Measurements from ENCODE around the gene PSKH1. TPM values are rescaled to one million over a fixed set of nuclear protein-coding genes. Genes with fewer than 3 reads are reported as not detected.

Gene PSKH1
- total and polyA plus RNA-seq, 9 of the 15 experiments (the other 6 are each of a cell fraction or from before 2014, with no cell fraction given) = 0.96 to 20.9 (median 9.4) TPM

DNA sequence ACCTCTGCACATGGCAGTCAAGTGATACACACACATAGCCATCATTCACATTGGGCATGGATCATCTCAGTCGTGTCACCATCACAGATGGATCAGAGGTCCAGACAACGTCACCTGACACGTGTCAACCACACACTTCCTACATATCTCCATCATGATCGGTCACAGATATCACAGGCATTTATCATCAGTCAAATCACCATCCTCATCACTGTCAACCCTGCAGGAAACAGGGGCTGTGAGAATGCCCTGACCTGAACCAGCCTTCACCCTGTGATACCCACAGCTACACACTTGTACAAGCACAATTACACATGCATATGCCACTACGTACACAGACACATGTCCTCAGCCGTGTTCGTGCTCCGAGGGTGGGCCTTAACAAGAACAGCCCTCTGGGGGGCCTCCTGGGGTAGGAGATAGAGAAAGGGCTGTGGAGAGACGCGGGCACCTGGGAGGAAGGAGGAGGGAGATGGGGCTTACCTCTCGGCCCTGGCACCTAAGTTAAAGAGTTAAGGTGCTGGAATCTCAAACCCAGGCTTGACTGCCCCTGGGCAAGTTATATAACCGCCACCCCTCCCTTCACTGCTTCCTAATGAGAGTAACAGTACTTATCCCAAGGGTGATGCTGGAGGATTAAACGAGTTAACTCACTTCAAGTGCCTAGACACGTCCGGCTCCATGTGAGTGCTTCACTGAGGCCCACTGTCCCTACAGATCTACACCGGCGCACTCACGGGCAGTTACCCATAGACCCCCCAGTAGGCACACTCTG, 74.3 kb downstream of the PSKH1 start:
- Histone ChIP-seq H3K79me2 (ENCODE audit: control insufficient read depth, insufficient read depth, low read length) (peaks cover 28% of the 10 kb centered on the region), H2AFZ (ENCODE audit: low read depth, low read length) (peak overlapping the region; percentile 97), H3K9me1 (ENCODE audit: control insufficient read depth, insufficient read depth, low read length) (peaks cover 8% of the 10 kb centered on the region), H3K4me3 (peak overlapping the region; percentile 84), H3K27me3 (ENCODE audit: control insufficient read depth in 2 of 2, insufficient read depth in 2 of 2, low read length in 2 of 2) (no peaks in the 10 kb centered on the region), H3K4me1 (replicated peaks in 1 of 2; ENCODE audit: control insufficient read depth in 2 of 2, insufficient read depth in 2 of 2, low read length in 2 of 2) (peaks cover 23 to 49% of the 10 kb centered on the region in 2 experiments; a peak in 4 of 5 replicates), H4K20me1 (replicated peaks; ENCODE audit: control insufficient read depth, insufficient read depth, low read length) (peaks cover 23% of the 10 kb centered on the region), H3K27ac (ENCODE audit: extremely low read depth, low read depth, low read length) (peak overlapping the region; percentile 94), H3K4me2 (ENCODE audit: insufficient read depth, low read length) (peak overlapping the region; percentile 98), H3K9ac (ENCODE audit: insufficient read depth in 1 of 2, low read depth in 2 of 2, low read length in 2 of 2) (peak overlapping the region; percentile 94 to 97), H3K36me3 (ENCODE audit: control insufficient read depth, insufficient read depth, low read length) (peaks cover 29% of the 10 kb centered on the region; the same call in 2 of the 3 replicates), H3K9me3 (replicated peaks; ENCODE audit: control insufficient read depth, insufficient read depth, low read depth, low read length) (no peaks in the 10 kb centered on the region)
- intact Hi-C loops (cut with micrococcal nuclease) (no loop called here), in situ Hi-C loops (cut with MboI) (no loop called here)
- 12% methylated on average over 18 of the region's 18 CpGs for WGBS (ENCODE audit: insufficient coverage, low coverage, missing lambda C conversion rate)
- CTCF ChIA-PET (ENCODE audit: low intra/inter-chr PET ratio) = no interaction called here
- FAIRE-seq (peak; percentile 82), ATAC-seq (peak; percentile 4), DNase-seq (ENCODE audit: extremely low read depth in 1 of 4, low spot score in 3 of 4) (peak in 1 of 4 experiments; percentile 40)
- BruUV-seq (replicated peaks) = TSS peak; percentile 57
- POLR2A ChIA-PET = interaction anchor here (1.0 to 1.8 kb wide), 3 partner anchors 7 to 24 kb away, joined by 3 to 9 read pairs (median 5); partner anchors contain the start of gene LCAT
- TF ChIP-seq, protein P1, sequence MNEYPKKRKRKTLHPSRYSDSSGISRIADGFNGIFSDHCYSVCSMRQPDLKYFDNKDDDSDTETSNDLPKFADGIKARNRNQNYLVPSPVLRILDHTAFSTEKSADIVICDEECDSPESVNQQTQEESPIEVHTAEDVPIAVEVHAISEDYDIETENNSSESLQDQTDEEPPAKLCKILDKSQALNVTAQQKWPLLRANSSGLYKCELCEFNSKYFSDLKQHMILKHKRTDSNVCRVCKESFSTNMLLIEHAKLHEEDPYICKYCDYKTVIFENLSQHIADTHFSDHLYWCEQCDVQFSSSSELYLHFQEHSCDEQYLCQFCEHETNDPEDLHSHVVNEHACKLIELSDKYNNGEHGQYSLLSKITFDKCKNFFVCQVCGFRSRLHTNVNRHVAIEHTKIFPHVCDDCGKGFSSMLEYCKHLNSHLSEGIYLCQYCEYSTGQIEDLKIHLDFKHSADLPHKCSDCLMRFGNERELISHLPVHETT (CRISPR knock-in tag; conservative IDR thresholded peaks at IDR 0.05 in 1 of 2, IDR thresholded peaks at IDR 0.05 in 1 of 2) = no peak
- TF ChIP-seq GABPB2 (CRISPR knock-in tag; conservative IDR thresholded peaks at IDR 0.05) (no peak), USF1 (CRISPR knock-in tag; IDR thresholded peaks at IDR 0.05) (peak; percentile 30; the same call in 1 of the 2 replicates), MEIS2 (IDR thresholded peaks at IDR 0.05; ENCODE audit: partially characterized antibody) (peak; percentile 19), CTBP1 (IDR thresholded peaks at IDR 0.05; ENCODE audit: borderline replicate concordance) (no peak), CREBBP (IDR thresholded peaks at IDR 0.05; ENCODE audit: low read depth, low read length) (no peak), KDM1A (IDR thresholded peaks at IDR 0.05) (0 out of 4 replicates have a peak, but pooled peaks of 1 of the 2 experiments have one; percentile 45), ZNF23 (CRISPR knock-in tag; IDR thresholded peaks at IDR 0.05) (no peak), RBM17 (IDR thresholded peaks at IDR 0.05; ENCODE audit: borderline replicate concordance, low read depth, low read length) (no peak), POLR2AphosphoS2 (IDR thresholded peaks at IDR 0.05; ENCODE audit: low read length) (0 out of 2 replicates have a peak, but pooled peaks have one; percentile 42), TBL1XR1 (IDR thresholded peaks at IDR 0.05; ENCODE audit: low read length in 2 of 2) (0 out of 4 replicates have a peak, but pooled peaks of 1 of the 2 experiments have one; percentile 13), RBM39 (optimal IDR thresholded peaks at IDR 0.05; ENCODE audit: low read depth, low read length) (no peak)
- TF ChIP-seq, protein P2, sequence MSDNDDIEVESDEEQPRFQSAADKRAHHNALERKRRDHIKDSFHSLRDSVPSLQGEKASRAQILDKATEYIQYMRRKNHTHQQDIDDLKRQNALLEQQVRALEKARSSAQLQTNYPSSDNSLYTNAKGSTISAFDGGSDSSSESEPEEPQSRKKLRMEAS (CRISPR knock-in tag; IDR thresholded peaks at IDR 0.05) = peak; percentile 37
- TF ChIP-seq, protein P3, sequence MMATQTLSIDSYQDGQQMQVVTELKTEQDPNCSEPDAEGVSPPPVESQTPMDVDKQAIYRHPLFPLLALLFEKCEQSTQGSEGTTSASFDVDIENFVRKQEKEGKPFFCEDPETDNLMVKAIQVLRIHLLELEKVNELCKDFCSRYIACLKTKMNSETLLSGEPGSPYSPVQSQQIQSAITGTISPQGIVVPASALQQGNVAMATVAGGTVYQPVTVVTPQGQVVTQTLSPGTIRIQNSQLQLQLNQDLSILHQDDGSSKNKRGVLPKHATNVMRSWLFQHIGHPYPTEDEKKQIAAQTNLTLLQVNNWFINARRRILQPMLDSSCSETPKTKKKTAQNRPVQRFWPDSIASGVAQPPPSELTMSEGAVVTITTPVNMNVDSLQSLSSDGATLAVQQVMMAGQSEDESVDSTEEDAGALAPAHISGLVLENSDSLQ (IDR thresholded peaks at IDR 0.05) = 0 out of 2 replicates have a peak, but pooled peaks have one; percentile 10
- TF ChIP-seq, protein P4, sequence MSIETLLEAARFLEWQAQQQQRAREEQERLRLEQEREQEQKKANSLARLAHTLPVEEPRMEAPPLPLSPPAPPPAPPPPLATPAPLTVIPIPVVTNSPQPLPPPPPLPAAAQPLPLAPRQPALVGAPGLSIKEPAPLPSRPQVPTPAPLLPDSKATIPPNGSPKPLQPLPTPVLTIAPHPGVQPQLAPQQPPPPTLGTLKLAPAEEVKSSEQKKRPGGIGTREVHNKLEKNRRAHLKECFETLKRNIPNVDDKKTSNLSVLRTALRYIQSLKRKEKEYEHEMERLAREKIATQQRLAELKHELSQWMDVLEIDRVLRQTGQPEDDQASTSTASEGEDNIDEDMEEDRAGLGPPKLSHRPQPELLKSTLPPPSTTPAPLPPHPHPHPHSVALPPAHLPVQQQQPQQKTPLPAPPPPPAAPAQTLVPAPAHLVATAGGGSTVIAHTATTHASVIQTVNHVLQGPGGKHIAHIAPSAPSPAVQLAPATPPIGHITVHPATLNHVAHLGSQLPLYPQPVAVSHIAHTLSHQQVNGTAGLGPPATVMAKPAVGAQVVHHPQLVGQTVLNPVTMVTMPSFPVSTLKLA (conservative IDR thresholded peaks at IDR 0.05) = peak in 1 of 2 experiments; percentile 15; a peak in 1 of 4 replicates
